Subcutaneous adipose tissue (tissue), 4 donors: ENCODE data around the gene DMPK. TPM values are rescaled to one million over a fixed set of nuclear protein-coding genes. Genes with fewer than 3 reads are reported as not detected.

Experiments
- total RNA-seq, 4 donors: library from RNA; depleted of rRNA; stranded (reverse); fragments of >200 nt; gene quantifications; one replicate each; pipeline ENCODE4 v1.1.0, GENCODE V29; 2016
- TF ChIP-seq, protein P1 (sequence below): fragments of 450-650 bp; IDR thresholded peaks from one replicate; pipeline ENCODE4 v1.5.1; 2016; ENCODE audit warnings: low read depth, mild to moderate bottlenecking, control low read depth, antibody characterized with exemption, moderate library complexity

Gene DMPK
- total RNA-seq, 4 donors from 2014 or later: 7.0 to 39.2 (median 18.6) TPM

DNA sequence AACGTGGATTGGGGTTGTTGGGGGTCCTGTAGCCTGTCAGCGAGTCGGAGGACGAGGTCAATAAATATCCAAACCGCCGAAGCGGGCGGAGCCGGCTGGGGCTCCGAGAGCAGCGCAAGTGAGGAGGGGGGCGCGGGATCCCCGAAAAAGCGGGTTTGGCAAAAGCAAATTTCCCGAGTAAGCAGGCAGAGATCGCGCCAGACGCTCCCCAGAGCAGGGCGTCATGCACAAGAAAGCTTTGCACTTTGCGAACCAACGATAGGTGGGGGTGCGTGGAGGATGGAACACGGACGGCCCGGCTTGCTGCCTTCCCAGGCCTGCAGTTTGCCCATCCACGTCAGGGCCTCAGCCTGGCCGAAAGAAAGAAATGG, 12.5 kb downstream of the DMPK start:
- TF ChIP-seq, protein P1, sequence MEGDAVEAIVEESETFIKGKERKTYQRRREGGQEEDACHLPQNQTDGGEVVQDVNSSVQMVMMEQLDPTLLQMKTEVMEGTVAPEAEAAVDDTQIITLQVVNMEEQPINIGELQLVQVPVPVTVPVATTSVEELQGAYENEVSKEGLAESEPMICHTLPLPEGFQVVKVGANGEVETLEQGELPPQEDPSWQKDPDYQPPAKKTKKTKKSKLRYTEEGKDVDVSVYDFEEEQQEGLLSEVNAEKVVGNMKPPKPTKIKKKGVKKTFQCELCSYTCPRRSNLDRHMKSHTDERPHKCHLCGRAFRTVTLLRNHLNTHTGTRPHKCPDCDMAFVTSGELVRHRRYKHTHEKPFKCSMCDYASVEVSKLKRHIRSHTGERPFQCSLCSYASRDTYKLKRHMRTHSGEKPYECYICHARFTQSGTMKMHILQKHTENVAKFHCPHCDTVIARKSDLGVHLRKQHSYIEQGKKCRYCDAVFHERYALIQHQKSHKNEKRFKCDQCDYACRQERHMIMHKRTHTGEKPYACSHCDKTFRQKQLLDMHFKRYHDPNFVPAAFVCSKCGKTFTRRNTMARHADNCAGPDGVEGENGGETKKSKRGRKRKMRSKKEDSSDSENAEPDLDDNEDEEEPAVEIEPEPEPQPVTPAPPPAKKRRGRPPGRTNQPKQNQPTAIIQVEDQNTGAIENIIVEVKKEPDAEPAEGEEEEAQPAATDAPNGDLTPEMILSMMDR: no peak

DNA sequence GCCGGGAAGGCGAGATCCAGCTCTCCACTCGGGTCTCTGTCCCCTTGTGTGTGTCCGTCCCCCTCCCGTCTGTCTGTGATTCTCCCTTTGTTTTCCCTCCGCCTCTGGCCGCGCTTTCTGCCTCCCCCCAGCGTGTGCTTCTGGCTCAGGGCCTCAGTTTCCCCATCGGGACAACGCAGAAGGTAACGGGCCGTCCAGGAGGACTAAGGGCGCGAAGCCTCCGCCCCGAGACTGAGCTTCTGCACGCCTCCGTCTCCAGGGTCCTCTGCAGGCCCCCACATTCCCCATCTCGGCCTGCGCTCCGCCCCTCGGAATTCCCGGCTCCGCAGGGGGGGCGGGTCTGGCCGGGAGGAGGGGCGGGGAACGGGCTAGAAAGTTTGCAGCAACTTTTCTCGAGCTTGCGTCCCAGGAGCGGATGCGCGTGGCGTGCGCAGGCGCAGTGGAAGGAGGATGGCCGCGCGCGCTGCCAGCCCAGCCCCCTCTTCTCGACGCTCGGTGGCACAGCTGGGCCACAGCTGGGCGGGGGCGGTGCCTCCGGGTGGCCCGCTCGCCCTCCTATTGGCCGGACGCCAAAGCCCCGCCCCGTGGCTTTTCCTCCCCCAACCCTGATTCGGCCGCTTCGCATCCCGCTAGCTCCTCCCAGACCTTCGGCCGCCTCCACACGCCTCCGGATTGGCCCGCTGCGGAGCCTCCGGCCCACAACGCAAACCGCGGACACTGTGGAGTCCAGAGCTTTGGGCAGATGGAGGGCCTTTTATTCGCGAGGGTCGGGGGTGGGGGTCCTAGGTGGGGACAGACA, 13.1 kb downstream of the DMPK start, which contains the start of gene SIX5:
Gene SIX5 (minus strand): TSS at position 269 of the 799 bp plus-strand sequence. CDS start 408 bp downstream, outside the sequence.
- TF ChIP-seq, protein P1: no peak

DNA sequence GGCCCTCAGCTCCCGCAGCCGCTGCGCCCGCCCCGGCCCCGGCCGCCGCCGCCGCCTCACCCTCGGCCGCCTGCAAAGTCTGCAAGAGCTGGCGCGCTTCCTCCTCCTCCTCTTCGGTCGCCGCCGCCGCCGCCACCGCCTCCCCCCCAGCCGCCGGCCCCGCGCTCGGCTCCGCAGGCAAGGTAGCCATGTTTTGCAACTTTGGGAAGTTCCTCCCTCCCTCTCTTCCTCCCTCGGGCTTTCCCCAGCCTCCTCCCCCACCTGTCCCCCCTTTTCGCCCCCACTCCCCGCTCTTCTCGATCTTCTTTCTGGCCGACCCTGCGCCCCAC, 13.7 kb downstream of the DMPK start:
- TF ChIP-seq, protein P1: no peak

DNA sequence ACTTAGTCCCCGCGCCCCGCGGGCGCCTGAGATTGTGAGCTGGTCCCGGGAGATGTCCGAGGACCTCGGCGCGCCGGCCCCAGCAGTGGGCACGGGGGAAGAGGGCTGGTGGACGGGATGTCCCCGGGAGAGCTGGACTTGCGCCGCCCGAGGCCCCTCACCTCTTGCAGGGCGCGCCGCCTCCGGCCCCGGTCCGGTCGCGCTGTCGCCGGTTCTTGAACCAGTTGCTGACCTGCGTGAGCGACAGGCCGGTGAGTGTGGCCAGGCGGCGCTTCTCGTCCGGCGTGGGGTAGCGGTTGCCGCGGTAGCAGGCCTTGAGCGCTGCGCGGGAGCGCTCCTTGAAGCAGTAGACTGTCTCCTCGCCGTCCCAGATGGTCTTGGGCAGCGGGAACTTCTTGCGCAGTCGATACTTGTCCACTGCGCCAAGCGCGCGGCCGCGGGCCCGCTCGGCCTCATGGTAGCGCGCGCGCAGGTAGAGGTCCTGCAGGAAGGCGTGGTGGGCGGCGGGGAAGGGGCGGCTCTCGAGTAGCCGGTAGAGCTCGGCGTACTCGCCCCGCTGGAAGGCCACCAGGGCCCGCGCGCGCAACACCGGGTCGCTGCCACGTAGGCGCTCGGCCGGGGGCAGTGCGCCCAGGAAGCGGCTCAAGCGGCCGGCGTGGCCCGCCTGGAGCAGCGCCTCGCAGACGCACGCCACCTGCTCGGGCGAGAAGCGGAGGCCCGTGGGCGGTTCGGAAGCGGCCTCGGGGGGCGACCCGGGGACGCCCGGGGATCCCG, 14.2 kb downstream of the DMPK start:
- TF ChIP-seq, protein P1: no peak

DNA sequence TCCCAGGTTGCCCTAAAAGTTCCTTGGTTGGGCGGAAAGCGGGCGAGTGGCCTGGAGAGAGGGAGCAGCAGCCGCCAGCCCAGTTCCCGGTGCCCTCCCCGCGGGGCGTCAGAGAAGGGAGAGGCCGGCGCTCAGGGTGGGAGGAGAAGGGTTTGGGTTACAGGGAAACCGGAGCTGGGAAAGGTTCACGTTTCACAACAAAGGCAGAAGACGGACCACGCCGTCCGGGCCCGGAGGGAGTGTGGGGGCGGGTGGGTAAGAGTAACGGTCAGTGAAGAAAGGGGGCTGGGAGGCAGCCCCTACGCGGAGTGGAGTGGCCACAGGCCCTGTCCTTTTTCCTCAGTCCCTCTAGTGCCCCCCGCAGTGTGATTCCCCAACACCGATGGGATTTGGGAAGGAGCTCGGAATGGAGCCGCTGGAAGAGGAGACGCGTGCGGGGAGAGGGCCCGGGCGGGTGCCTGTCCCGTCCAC, 14.8 kb downstream of the DMPK start:
- TF ChIP-seq, protein P1: no peak

DNA sequence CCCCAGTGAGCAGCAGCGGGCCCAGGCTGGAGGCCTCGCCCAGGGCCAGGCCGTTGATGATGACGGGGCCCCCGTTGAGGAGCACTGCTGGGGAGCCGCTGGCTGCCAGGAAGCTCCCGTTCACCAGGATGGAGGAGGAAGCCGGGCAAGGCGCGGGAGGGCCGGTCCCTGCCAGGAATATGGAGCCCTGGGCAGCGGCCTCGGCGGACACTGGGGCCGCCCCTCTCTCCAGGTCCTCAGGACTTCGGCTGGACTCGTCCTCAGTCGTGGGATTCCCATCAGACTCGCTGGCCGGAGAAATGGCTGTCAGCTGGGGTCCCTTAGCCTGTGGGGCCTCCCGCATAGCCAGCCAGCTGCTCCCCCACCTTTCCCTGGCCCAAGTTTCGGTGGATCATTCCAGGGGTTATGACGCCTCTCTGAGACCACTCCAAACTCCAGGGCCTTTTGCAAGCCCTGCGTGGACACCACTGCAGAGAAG, 15.4 kb downstream of the DMPK start:
- TF ChIP-seq, protein P1: no peak

- TF ChIP-seq, protein P1: no peak
These were observed 15.9 kb downstream of the DMPK start for GRCh38 chr19:45766296-45766868.
